Measurements from ENCODE around the gene MCFD2.
"Not testable (repeated sequence)": the region's sequence is repeated elsewhere in the genome, so short reads cannot be mapped to it uniquely, and the experiment has no call there.

The MCFD2 gene

GRCh38 chr2:46878886-46879285, 36.7 kb downstream of the MCFD2 start:
- DNase-seq (ENCODE audit: low spot score) = no peak
- in situ Hi-C loops (cut with MboI; ENCODE audit: low sequenced_read_pairs, unreplicated experiment) = no loop called here
- TF ChIP-seq, protein P1, sequence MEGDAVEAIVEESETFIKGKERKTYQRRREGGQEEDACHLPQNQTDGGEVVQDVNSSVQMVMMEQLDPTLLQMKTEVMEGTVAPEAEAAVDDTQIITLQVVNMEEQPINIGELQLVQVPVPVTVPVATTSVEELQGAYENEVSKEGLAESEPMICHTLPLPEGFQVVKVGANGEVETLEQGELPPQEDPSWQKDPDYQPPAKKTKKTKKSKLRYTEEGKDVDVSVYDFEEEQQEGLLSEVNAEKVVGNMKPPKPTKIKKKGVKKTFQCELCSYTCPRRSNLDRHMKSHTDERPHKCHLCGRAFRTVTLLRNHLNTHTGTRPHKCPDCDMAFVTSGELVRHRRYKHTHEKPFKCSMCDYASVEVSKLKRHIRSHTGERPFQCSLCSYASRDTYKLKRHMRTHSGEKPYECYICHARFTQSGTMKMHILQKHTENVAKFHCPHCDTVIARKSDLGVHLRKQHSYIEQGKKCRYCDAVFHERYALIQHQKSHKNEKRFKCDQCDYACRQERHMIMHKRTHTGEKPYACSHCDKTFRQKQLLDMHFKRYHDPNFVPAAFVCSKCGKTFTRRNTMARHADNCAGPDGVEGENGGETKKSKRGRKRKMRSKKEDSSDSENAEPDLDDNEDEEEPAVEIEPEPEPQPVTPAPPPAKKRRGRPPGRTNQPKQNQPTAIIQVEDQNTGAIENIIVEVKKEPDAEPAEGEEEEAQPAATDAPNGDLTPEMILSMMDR (IDR thresholded peaks at IDR 0.05; ENCODE audit: borderline replicate concordance, control extremely low read depth, extremely low read depth, insufficient read depth, missing control alignments) = no peak

DNA sequence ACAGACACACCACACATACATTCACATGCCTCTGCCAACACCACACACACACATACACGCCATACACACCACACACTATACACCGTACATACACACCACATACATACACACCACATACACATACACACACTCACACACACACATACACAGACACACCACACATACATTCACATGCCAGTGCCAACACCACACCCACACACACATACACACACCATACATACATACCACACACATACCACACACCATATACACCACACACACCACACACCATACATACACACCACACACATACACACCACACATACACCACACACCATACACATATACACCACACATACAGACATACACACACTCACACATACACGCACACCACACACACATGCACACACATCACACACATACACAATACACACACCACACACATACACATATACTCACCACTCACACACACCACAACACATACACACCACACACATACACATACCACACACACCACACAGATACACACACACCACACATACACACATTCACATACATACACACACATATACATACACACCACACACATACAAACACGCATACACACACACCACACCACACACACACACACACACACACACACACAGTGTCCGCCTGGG, 37.2 kb downstream of the MCFD2 start:
- in situ Hi-C loops (cut with MboI; ENCODE audit: low sequenced_read_pairs, unreplicated experiment) = no loop called here
- DNase-seq (ENCODE audit: low spot score) = no peak
- TF ChIP-seq, protein P1 (IDR thresholded peaks at IDR 0.05; ENCODE audit: borderline replicate concordance, control extremely low read depth, extremely low read depth, insufficient read depth, missing control alignments) = no peak

- in situ Hi-C loops (cut with MboI; ENCODE audit: low sequenced_read_pairs, unreplicated experiment) = no loop called here
- TF ChIP-seq, protein P1 (IDR thresholded peaks at IDR 0.05; ENCODE audit: borderline replicate concordance, control extremely low read depth, extremely low read depth, insufficient read depth, missing control alignments) = no peak
- DNase-seq (ENCODE audit: low spot score) = no peak
These were observed 37.9 kb downstream of the MCFD2 start for GRCh38 chr2:46877619-46878113.

- TF ChIP-seq, protein P1 (IDR thresholded peaks at IDR 0.05; ENCODE audit: borderline replicate concordance, control extremely low read depth, extremely low read depth, insufficient read depth, missing control alignments) = no peak
- in situ Hi-C loops (cut with MboI; ENCODE audit: low sequenced_read_pairs, unreplicated experiment) = no loop called here
- no peak for DNase-seq (ENCODE audit: low spot score)
These were observed 38.7 kb downstream of the MCFD2 start for GRCh38 chr2:46876741-46877384.

- in situ Hi-C loops (cut with MboI; ENCODE audit: low sequenced_read_pairs, unreplicated experiment) = not testable (repeated sequence)
These were observed 39.5 kb downstream of the MCFD2 start for GRCh38 chr2:46875962-46876689.

DNA sequence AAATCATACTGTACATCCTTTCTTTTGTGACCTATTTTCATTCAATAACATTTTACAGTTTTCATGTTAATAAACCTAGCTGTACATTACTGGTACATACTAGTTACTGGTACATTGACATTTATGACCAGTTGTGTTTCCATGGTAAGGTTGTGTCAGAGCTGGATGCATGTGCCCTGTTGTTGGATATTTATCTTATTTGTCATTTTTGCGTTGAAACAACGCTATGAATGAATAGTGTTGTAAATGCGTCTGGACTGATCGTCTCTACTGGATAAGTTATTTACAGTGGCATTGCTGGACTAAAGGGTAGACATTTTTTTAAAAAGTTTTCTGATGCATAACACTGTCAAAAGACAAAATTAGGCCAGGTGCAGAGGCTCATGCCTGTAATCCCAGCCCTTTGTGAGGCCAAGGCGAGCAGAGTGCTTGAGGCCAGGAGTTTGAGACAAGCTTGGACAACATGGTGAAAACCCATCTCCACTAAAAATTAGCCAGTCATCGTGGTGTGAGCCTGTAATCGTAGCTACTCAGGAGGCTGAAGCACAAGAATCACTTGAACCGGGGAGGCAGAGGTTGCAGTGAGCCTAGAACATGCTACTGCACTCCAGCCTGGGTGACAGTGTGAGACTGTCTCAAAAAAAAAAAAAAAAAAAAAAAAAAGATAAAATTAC, 40.2 kb downstream of the MCFD2 start:
- TF ChIP-seq, protein P1 (IDR thresholded peaks at IDR 0.05; ENCODE audit: borderline replicate concordance, control extremely low read depth, extremely low read depth, insufficient read depth, missing control alignments) = no peak
- DNase-seq (ENCODE audit: low spot score) = no peak
- in situ Hi-C loops (cut with MboI; ENCODE audit: low sequenced_read_pairs, unreplicated experiment) = no loop called here

More at GRCh38 chr2:46875962-46876689, 39.5 kb downstream of the MCFD2 start:
- not testable (repeated sequence) for DNase-seq (ENCODE audit: low spot score)

All from GM13976 (cell line).